ENCODE measurements around the gene NIPAL3. TPM values are rescaled to one million over a fixed set of nuclear protein-coding genes. Genes with fewer than 3 reads are reported as not detected.

The NIPAL3 gene
- total RNA-seq, 1 experiment from 2014 or later: 11.2 TPM

DNA sequence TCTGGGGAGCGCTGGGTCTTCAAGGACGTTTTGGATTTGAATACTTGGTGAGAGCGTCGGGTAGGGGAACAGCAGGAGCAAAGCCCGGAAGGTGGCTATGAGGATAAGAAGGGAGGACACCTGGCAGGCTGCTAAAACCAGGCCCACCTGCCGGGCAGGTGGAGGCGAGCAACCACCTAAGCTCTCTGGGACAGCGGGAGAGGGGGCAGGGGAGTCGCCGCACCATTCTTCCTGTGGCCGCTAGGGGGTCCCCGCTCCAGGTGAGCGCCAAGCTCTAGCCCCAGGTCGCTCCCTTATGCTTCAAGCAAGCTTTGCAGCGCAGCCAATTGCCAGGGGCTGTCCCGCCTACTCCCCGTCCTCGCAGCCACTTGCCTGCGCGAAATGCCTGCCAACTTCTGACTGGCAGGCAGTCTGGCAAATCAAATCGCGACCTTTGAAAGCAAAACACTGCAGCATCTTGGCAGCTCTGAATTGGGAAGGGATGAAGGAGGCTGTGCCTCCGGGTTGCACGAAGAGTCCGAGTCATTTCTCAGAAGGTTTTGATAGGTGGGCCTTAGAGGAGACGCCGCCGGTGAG, at the start of gene NIPAL3 (continued):
- TF ChIP-seq GTF2I (CRISPR knock-in tag; conservative IDR thresholded peaks at IDR 0.05) (no peak), NR3C1 (CRISPR knock-in tag; conservative IDR thresholded peaks at IDR 0.05; ENCODE audit: low read depth) (no peak), ZNF396 (CRISPR knock-in tag; IDR thresholded peaks at IDR 0.05; ENCODE audit: borderline replicate concordance) (no peak), NFE2L1 (CRISPR knock-in tag; IDR thresholded peaks at IDR 0.05) (no peak), IRF2 (CRISPR knock-in tag; IDR thresholded peaks at IDR 0.05; ENCODE audit: borderline replicate concordance, low read depth) (no peak), ZNF416 (CRISPR knock-in tag; IDR thresholded peaks at IDR 0.05) (no peak), ZNF121 (CRISPR knock-in tag; IDR thresholded peaks at IDR 0.05) (no peak), JUN (CRISPR knock-in tag; IDR thresholded peaks at IDR 0.05) (no peak), ZNF219 (CRISPR knock-in tag; IDR thresholded peaks at IDR 0.05; ENCODE audit: borderline replicate concordance) (no peak), MLX (CRISPR knock-in tag; IDR thresholded peaks at IDR 0.05) (no peak), ZNF671 (CRISPR knock-in tag; IDR thresholded peaks at IDR 0.05) (no peak), ZNF425 (CRISPR knock-in tag; conservative IDR thresholded peaks at IDR 0.05) (no peak), ZBTB43 (CRISPR knock-in tag; IDR thresholded peaks at IDR 0.05) (no peak), ATF2 (CRISPR knock-in tag; IDR thresholded peaks at IDR 0.05; ENCODE audit: borderline replicate concordance, low read depth) (no peak), E2F4 (CRISPR knock-in tag; IDR thresholded peaks at IDR 0.05; ENCODE audit: borderline replicate concordance, low read depth) (no peak), ZNF423 (CRISPR knock-in tag; IDR thresholded peaks at IDR 0.05) (peak; percentile 78), JAZF1 (CRISPR knock-in tag; IDR thresholded peaks at IDR 0.05) (no peak), MYBL2 (CRISPR knock-in tag; IDR thresholded peaks at IDR 0.05) (0 out of 2 replicates have a peak, but pooled peaks have one; percentile 16), FOXJ3 (CRISPR knock-in tag; IDR thresholded peaks at IDR 0.05; ENCODE audit: borderline replicate concordance) (no peak)
- TF ChIP-seq, protein P1, sequence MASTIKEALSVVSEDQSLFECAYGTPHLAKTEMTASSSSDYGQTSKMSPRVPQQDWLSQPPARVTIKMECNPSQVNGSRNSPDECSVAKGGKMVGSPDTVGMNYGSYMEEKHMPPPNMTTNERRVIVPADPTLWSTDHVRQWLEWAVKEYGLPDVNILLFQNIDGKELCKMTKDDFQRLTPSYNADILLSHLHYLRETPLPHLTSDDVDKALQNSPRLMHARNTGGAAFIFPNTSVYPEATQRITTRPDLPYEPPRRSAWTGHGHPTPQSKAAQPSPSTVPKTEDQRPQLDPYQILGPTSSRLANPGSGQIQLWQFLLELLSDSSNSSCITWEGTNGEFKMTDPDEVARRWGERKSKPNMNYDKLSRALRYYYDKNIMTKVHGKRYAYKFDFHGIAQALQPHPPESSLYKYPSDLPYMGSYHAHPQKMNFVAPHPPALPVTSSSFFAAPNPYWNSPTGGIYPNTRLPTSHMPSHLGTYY (CRISPR knock-in tag; IDR thresholded peaks at IDR 0.05): no peak
- TF ChIP-seq, protein P2, sequence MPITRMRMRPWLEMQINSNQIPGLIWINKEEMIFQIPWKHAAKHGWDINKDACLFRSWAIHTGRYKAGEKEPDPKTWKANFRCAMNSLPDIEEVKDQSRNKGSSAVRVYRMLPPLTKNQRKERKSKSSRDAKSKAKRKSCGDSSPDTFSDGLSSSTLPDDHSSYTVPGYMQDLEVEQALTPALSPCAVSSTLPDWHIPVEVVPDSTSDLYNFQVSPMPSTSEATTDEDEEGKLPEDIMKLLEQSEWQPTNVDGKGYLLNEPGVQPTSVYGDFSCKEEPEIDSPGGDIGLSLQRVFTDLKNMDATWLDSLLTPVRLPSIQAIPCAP (CRISPR knock-in tag; IDR thresholded peaks at IDR 0.05): no peak
- TF ChIP-seq, protein P3, sequence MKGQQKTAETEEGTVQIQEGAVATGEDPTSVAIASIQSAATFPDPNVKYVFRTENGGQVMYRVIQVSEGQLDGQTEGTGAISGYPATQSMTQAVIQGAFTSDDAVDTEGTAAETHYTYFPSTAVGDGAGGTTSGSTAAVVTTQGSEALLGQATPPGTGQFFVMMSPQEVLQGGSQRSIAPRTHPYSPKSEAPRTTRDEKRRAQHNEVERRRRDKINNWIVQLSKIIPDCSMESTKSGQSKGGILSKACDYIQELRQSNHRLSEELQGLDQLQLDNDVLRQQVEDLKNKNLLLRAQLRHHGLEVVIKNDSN (CRISPR knock-in tag; IDR thresholded peaks at IDR 0.05): no peak
- TF ChIP-seq, protein P4, sequence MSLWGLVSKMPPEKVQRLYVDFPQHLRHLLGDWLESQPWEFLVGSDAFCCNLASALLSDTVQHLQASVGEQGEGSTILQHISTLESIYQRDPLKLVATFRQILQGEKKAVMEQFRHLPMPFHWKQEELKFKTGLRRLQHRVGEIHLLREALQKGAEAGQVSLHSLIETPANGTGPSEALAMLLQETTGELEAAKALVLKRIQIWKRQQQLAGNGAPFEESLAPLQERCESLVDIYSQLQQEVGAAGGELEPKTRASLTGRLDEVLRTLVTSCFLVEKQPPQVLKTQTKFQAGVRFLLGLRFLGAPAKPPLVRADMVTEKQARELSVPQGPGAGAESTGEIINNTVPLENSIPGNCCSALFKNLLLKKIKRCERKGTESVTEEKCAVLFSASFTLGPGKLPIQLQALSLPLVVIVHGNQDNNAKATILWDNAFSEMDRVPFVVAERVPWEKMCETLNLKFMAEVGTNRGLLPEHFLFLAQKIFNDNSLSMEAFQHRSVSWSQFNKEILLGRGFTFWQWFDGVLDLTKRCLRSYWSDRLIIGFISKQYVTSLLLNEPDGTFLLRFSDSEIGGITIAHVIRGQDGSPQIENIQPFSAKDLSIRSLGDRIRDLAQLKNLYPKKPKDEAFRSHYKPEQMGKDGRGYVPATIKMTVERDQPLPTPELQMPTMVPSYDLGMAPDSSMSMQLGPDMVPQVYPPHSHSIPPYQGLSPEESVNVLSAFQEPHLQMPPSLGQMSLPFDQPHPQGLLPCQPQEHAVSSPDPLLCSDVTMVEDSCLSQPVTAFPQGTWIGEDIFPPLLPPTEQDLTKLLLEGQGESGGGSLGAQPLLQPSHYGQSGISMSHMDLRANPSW (CRISPR knock-in tag; conservative IDR thresholded peaks at IDR 0.05; ENCODE audit: low read depth): no peak
- TF ChIP-seq, protein P5, sequence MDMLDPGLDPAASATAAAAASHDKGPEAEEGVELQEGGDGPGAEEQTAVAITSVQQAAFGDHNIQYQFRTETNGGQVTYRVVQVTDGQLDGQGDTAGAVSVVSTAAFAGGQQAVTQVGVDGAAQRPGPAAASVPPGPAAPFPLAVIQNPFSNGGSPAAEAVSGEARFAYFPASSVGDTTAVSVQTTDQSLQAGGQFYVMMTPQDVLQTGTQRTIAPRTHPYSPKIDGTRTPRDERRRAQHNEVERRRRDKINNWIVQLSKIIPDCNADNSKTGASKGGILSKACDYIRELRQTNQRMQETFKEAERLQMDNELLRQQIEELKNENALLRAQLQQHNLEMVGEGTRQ (CRISPR knock-in tag; IDR thresholded peaks at IDR 0.05): no peak
